ENCODE data around the gene HDAC9.

The HDAC9 gene

DNA sequence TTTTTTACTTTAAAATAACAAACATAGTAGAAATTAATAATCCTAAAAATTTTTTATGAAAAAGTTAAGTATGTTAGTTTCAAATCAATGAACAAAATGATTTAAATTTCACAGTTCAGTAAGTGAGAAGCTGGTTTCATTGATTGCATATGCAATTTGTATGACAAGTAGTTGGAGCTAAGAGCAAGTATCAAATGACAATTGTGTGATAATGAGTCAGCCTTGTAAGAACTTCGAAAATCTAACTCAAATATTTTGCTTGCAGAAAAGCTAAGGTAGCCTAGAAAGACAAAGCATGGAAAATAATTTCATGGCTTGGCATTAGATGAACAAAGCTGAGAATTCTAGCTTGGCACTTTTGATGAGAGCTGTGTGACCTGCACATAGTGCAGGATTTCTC is 111.5 kb downstream of the HDAC9 start:
- no peak for DNase-seq

DNA sequence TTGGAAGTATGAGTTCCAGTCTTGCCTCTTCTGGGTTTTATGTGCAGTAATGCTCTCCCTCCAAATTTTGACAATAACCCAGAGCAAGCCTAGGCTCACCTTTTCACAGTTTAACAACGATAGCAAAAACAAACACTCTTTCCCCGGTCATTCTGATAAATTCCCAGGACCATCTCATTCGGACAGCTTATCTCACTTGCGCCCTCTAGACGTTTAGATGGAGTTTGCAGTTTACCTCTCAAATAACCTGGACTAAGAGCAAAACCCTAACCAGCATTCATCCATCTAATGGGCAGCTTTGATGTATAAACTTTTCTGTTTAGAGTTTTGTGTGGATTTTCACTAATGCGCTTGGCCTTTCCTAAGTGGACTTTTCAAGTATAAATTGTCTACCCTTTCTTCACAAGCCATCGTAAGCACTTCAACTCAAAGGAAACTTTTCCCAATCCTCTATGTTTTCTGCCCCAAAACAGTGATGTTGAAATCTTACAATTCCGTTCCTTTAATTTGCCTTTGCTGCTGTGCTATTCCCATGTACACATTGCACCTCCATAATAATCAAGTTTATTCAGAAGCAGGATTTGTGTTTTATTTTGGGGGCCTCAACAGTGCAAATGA is 114.9 kb downstream of the HDAC9 start:
- peak; percentile 63 for DNase-seq

DNA sequence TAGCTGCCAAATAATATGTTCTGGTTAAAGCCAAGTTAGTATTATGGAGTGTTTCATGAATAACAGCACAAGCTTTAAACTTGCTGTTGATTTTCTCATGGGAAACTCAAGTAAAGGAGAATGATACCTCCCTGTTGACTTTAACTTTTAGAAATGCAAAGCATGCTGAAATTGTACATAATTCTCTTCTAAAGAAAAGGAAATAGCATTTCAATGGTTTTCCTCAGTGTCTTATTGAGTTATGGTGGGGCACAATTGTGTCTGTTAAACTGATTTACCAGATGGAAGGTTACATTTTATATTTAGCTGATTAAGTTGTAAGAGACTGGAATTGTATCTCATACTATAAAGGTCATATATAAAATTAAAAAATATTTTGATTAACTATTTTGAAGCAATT is 119.3 kb downstream of the HDAC9 start:
- no peak for DNase-seq

DNA sequence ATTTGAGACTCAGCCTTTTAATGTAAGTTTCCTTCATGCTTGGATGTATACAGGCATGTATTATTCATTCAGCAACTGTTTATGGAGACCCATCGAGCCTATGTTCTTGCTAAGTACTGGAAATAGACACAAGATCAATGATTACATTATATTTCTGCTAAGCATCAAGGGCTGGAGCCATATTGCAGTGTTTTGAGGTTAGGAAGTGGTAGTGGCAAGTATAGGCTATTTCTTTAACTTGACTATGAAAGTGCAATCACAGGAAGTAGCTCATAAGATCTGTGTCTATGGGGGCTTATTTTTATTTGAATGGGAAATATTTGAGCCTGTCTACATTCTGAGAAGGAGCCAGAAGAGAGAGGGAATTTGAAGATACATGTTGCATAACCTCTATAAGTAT is 123.8 kb downstream of the HDAC9 start:
- DNase-seq: no peak

DNA sequence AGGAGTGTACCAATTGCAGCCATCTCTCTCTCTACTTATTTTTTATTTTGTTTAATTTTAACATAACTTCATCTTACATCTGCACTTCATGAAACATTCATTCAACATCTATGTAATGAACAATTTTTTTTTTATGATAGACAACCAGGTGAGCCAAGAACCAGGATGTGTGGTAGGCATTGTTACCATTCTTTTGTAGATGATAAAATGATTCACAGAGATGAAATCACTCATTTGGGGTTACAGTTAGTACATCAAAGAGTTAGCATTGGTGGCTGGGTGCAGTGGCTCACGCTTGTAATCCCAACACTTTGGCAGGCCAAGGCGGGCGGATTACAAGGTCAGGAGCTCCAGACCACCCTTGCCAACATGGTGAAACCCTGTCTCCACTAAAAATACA is 127.8 kb downstream of the HDAC9 start:
- no peak for DNase-seq

DNA sequence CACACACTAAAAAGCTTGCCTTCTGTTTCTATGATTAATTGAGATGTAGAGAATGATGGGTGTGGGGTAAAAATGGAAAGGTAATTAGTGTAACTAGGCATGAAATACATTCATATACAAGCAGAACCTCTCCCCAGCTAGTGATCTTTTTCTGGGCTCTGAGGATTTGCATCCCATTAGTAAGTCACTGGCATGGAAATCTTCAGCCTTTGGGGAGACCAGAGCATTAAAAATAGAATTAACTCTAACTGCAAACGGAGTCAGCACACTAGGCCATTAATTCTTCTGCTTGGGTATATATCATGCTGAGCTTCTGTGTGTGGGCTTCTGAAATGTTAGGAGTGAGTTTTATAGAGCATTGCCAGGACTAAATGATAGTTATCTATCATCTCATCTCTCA is 128.9 kb downstream of the HDAC9 start:
- no peak for DNase-seq

DNA sequence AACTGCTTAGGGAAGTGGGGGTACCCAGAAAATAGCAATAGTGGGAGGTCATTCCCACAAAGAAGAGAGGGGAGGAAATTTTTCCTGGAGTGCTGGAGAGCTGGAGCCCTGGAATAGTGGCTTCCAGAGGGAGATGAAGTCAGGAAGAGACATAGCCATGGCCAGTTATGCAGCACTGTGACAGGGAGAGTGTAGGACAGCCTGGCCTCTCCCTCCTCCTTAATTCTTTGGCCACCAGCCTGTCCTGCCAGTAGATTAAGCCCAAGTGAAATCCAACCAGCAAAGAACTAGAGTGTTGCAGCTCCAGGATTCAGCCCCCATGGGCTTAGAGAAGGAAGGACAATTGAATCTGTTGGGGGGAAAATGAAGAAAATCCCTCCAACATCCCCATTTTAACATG is 130.5 kb downstream of the HDAC9 start:
- DNase-seq: no peak

DNA sequence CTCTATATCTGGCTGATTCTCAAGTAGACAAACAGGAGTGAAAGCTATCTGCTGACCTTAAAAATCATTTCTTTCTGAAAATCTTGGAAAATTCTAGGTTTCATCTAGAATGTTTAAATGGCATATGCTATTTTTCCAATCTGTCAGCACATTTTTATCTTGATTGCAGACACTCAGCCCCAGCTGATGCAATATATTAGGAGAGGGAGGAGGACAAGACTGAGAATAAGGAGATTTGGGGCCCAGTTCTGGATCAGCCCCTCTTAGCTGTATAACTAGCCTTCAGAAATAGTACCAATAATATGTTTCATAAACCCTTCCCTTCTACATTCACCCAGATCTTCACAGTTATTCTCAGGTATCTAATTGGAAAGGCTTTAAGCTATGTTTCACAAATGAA is 131.2 kb downstream of the HDAC9 start:
- peak; percentile 48 for DNase-seq

DNA sequence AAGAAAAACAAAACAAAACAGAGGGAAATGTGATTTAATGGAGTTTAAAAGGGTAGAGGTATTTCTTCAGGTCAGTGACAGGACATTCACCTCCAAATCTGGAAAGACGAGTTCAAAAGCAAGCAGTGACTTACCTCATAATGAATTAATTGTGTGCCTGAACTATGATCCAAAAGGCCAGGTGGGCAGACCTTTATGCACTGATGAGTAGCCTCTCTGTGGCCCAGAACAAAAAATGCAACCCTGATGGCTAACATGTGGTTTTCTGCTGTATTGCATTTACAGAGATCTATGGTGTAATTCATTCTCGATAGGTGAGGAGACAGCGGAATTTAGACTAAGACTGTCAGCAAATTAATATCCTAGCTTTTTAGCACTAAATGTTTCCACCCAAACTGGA is 142.0 kb downstream of the HDAC9 start:
- DNase-seq: no peak

DNA sequence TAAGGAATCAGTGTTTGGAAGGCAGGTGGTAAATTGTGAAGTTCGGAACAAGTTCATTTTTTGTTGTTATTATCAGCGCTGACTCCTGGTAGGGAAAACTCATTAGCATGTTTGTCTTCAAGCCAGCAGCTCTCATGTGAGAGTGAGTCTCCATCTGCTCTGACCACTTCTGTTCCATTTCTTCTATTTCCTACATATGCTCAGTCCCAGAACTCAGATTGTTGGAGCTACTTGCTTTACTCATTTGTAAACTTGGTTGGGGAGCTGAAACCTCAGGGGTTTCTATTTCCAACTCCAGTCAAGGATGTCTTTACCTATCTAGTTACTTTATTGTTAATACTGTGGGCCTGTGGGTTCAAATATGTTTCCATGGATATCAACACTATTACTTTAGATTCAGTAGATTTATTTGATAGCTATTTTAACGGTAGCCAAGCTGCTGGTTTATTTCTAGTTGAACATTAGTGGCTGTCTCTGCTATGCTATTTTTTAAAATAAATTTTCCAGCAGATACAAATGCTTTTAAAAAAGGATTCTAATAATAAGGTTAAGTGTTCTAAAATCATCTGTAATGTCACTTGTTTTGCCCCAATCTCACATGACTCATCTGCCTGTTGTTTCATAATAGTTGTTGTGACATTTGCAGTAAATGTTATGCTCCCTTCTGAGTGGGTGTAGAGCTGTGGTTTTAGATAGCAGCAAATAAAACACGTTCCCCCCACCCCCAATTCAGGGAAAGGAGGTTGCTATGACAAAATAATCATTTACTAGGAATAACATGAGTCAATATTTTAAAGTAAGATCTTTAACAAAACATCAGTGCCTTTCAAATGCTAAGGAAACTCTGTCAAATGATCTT is 143.3 kb downstream of the HDAC9 start:
- DNase-seq: peak; percentile 89

DNA sequence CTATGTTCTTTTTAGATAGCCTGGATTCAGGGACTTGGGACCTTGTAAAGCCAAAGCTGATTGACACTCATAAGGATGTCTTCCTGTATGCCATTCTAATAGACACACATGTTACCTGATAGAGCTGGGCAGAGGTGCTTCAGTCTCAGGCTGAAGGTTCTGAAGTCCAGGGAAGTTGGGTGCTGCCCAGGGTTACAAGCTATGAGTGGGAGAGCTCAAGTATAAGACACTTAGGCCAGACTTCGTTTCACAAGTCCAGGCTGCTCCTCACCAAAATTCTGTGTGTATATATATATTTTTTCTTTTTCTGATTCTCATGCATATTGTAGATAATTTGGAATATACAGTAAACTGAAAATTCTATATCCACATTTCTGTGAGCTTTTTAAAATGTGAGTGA is 144.2 kb downstream of the HDAC9 start:
- DNase-seq: peak; percentile 55

DNA sequence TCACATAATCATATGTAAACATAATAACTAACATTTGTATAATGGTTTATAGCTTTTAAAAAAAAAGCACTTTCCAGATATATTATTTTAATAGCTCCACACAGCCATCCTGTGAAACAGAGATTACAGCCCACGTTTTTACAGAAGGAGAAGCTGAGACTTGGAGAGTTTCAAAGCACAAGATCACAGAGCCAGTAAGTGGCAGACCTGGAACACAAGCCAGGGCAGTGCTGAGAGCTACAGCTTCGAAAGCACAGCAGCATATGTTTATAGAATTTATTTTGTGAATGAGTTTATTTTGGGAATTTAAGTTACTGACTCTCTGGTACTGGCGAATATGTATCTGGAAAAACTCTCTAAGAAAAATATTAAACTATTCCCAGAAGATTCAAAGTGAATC is 149.4 kb downstream of the HDAC9 start:
- peak; percentile 6 for DNase-seq

DNA sequence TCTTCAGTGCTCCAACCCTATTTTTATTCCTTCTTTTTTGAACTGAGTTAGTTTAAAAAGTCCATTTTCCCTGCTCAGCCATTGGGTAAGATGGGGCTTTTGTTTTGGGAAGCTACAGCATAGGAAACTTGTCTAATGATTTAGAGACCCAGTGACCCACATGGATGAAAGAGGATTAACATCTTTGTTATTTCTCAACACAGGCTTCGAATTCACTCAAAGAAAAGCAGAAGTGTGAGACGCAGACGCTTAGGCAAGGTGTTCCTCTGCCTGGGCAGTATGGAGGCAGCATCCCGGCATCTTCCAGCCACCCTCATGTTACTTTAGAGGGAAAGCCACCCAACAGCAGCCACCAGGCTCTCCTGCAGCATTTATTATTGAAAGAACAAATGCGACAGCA is 152.0 kb downstream of the HDAC9 start:
- peak; percentile 9 for DNase-seq

DNA sequence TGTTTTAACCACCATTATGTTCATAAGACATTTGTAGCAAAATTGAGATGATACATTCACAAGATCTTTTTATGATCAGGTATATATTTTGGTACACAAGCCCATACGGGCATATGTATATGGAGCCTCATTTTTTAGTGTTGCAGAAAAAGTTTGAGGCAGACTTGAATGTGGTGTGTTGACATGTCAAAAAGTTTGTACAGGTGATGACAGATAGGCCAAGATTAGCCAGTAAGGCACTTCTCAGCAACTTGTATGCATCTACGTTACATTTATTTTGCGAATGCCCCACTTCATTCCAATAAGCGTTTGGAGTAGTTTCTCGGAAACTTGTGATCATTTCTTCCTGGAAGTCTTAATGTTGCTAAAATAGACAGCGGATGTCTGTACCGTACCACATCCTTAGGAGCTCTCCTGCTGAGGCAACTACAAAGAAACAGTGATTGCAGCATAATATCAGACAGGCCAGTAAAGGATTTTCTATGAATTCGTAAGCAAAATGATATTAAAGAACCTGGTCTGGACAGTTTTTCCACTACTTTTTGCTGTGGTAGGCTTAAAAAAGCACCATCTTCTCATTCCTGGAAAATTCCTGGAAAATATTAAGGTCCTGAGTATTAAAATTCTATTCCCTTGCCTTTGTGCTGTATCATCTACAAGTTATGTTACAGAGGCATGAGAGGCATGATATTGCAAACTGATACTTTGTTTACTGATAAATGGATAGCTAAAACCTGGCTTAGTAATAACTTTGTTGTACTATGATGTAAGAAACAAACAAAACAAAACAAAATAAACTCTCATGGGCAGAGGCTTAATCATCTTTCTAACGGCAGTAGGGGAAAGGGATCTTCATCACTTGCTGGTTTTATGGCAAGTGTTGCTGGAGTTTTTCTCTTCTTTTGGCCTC is 153.6 kb downstream of the HDAC9 start:
- no peak for DNase-seq

DNA sequence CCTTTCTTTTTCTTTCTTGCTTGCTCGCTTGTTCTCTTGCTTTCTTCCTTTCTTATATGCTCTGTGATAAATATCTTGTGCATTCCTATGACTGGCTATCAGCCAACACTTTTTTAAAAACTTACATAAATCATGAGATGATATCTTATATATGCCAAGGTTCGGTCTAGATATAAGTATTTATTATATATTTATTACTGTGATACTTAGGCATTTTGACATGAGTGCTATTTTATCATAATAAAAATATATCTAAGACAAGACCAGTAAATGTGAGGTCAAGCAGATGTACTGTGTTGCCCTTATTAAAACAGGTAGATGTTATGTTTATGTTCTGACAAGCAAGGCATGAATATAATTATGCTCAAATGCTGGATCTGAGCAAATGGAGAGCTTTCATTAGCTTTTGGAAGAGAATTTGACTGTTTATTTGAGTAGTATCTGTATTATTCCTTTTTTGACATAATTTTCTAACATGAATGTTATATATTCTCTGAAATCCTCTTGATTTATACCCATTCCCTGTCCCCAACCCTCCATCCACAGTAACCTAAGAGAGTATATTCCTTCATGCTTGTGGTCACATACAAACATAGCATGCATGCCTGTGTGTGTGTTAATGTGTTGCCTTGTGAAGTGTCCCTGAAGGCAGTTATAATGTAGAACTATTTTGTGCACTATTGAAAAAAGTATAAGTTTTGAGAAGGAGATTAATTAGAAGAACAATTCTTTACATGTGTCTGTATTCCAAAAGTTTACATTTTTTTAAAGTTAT is 158.0 kb downstream of the HDAC9 start:
- no peak for DNase-seq

DNA sequence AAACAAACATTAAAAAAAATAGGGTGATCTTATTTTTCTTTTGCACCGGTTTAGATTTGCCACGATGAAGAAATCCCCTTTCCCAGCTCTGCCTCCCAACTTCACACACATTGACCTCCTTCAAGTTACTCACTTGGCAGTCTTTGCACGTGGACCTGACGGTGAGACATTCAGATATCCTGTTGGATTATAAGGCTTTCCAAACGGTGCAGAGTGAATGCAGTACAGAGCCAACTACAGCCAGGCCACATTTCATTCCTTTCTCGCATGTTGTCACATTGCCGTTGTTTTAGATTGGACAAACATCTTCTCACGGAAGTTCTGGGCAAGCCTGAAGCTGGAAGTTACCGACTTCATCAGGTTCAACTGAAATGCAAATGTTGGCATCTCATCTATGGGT is 159.2 kb downstream of the HDAC9 start:
- no peak for DNase-seq

DNA sequence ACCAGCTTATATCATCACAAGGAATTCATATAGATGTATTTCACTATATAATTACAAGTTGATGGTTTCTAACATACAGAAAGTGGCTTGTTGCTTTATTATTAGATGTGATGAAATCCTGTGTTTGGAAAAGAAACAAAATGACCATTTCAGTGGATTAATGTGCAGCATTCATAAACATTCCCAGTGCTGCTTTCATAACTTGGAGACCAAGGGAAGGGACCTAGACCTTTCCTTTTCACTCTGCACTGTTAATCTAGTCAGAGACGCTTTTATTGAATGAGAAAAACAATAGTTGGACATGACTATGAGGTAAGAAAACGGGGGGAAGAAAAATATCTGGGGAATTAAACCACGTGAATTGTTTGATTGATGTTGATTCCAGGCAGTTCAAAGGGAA is 160.0 kb downstream of the HDAC9 start:
- DNase-seq: no peak

DNA sequence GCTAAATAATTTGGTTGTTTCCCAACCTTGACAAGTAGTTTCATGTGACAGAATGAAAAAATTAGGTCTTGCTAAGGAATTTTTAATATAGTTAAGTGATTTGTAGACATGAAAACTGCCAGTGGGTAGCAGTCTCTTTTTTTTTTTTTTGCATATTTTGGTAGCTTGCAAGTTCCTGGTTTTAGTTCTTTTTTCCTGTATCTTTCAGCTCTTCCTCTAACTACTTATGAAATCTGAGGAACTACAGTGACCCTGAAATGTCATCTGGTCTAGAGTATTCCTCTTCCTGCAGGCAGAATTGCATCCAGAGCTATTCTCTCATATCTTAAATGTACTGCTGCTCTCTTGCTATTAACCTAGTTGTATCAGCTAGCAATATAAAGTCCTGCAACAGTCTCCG is 160.4 kb downstream of the HDAC9 start:
- DNase-seq: no peak

DNA sequence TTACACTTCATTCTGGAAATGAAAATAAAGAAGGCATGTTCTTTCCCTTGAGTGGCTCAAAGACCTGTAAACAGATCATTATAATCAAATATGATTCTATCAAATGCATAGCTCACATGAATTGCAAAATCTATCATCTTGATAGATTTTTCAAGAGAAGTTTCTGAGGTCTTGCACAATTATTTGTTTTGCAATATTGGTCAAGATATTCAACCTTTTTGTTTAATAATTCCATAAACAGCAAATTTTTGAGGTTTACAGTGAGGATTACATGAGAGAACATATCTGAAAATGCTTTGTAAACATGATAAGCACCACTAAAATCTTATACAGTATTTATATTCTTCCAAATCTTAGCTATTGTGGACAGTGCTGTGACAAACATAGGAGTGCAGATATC is 160.8 kb downstream of the HDAC9 start:
- no peak for DNase-seq

DNA sequence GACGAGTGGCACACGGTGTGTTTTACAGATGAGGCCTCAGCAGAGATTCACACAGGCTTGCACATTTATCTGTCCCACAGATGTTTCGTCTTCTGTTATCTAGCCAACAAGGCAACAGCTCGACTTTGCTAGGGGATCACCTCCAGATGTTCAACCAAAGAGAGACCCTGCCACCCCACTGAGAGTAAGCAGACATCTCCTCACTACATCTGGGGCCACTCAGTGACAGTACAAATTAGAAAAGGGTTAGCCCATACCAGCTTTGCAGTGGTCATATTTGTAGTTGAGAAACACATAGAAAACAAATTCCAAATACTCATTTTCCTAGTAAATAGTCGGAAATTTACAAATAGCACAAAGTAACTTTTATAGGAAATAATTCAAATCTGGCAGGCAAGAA is 164.2 kb downstream of the HDAC9 start:
- no peak for DNase-seq

DNA sequence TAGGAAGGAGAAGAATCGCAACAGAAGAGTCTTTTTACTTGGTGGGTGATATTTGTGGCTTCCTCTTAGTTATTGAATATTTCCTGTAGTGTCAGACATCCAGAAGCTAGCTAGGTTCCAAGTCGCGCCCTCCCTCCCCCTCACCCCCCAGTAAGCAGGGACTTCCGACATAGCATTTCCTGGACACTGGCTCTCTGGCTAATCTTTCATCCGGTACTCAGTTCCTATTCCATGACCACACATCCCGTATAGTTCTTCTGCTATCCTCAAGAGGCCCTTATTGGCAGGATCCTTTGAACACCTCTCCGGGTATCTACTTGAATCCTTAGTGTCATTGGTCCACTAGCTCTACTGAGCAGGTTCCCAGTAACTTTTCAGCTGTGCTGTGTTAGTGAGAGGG is 167.8 kb downstream of the HDAC9 start:
- no peak for DNase-seq

DNA sequence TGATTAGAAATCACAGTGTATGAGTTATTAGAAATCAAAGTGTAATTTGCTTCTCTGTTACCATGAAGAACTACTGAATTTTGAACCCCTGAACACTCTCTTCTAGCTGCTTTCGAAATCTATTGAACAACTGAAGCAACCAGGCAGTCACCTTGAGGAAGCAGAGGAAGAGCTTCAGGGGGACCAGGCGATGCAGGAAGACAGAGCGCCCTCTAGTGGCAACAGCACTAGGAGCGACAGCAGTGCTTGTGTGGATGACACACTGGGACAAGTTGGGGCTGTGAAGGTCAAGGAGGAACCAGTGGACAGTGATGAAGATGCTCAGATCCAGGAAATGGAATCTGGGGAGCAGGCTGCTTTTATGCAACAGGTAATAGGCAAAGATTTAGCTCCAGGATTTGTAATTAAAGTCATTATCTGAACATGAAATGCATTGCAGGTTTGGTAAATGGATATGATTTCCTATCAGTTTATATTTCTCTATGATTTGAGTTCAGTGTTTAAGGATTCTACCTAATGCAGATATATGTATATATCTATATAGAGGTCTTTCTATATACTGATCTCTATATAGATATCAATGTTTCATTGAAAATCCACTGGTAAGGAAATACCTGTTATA is 170.7 kb downstream of the HDAC9 start:
- DNase-seq: peak; percentile 87
